GOT3 (cell line): ENCODE results near the gene ABHD15.
A peak's percentile ranks its signal among the peaks of the same experiment; 100 is the strongest.

Experiments used
- DNase-seq: peaks from one replicate; lab custom pipeline; 2025; ENCODE audit warnings: mixed read lengths; lab: John Stamatoyannopoulos, UW

The ABHD15 gene

DNA sequence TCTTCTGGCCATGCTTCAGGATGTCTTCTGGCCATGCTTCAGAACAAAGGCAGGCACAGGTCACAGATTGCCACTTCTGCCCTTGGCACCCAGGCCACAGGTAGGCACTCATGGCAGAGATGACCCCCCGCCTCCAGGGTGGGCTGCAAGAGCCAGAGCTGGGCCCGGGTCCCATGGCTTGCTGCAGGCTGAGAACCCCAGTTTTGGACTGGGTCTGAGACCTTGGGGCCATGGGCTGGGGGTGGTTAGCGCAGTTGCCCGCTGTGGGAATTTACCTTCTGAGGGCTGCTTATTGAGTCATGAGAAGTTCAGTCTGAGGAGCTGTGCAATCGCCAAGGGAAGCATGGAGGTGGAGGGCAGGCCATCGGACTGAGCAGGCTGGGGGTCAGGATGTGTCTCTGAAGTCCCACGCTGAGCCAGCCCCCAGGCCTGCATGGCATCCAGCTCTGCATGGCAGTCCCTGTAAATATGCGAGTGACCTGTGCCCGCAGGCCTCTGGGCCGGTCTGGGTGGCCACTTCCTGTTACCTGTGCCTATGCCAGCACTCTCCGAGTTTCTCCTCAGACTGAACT is 27.8 kb upstream of the ABHD15 start:
- DNase-seq, result no peak

DNA sequence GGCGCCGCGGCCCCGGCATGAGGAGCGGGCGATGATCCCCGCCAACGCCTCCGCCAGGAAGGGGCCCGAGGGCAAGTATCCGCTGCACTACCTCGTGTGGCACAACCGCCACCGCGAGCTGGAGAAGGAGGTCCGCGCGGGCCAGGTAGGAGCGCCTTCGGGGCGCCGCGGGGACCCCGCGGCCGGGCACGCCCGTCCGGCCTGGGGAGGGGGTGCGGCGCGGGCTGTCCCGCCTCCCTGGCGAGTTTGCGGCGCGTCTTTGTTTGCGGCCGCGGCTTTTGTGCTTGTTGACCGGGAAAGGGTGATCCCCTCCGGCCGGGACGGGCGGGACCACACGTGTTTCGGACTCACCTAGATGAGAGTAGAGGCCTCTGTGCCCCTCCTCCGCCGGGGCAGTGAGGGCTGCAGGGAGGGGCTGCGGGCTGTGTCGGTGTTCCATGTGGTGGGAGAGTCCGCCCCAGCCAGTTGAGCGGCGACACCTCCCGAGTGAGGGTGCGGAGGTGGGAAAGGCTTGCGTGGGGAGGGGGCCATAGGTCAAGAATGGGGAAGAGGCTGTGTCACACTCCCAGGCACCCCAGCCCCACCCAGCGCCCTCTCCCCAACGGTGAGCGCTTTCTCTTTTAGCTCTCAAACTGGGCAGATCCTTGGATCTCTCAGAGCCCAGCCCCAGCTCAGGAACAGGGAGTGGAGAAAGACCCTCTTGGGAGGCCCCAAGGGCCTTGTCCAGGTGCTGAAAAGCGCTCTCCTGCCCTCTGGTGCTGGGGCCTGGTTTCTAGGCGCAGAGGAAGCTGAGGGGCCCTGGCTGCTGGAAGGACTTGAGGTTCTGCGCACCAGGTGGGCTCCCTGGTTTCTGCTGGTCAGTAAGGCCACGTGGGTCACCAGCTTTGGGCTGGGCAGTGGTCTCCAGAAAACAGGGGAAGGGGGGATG is 27.0 kb upstream of the ABHD15 start:
- no peak for DNase-seq

DNA sequence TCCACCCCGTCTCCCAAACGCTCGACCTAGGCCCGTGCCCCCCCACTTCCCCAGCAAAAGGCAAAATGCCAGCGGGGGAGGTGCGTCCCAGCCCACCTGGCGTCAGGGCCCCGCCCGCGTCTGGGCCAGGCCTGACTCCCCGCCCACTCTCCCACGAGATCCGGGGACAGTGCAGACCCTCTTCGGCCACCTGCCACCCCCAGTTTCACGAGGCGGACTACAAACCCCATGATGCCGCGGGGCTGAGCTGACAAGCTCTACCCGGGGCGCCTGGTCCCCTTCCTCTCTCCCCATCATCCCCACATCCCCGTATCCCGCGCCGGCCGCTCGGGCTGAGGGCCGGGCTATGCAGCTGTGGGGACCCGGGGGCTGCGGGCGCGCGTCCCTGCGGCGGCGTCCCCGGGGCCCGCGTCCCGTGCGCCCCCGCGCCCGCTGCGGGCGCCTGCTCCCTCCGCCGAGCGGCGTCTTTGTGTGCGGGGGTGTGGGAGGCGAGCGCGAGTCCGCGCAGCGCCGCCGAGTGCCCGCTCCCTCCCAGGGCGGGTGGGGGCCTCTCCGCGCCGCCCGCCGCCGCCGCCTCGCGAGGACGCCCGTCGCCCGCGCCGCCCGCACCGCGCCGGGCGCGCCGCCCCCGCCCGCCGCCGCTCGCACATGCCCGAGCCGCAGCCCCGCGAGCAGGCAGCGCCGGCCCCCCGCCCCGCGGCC is 26.2 kb upstream of the ABHD15 start, which contains the start of gene ANKRD13B:
TSS of gene ANKRD13B (plus strand) at position 283 of the 702 bp plus-strand sequence. CDS start 490 bp downstream, outside the sequence.
- DNase-seq, result no peak

DNA sequence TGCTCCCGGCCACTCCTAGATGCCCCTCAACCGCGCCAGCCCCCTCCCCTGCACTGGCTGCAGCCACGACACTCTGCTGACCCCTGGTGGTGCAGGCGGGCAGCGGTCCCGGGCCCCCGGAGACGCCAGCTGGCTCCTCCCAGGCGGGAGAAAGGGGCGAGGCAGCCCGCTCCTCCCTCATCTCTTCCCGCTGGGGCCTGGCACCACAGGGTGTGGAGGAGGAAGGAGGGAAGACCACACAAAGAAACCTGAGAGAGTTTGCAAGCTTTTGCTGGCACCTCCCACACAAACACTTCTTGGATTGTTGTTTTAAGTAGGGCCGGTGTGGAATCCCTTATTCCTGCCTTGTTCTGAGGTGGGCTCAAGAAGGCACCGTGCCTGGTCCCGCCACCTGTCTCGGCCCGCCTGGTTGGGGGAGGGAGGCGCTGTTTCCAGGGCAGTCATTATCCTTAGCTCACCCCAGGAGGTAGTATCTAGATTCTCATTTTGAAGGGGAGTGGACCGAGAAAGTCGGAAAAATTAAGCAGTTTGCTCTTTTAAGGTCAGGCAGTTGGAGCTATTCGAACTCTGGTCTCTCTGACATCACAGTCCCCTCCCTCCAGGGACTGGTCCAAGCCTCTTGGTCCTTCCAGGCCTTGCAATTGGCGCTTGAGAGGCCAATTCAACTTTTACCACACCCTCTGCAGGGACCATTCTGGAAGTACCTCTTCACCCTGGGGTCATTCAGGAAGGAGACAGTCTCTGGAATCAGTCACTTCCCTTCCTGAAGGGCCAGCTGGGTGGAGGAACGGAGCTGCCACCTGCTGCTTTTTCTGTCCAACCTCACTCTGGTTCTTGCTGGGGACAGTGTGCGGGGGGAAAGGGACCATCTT is 25.1 kb upstream of the ABHD15 start:
- peak; percentile 42 for DNase-seq

DNA sequence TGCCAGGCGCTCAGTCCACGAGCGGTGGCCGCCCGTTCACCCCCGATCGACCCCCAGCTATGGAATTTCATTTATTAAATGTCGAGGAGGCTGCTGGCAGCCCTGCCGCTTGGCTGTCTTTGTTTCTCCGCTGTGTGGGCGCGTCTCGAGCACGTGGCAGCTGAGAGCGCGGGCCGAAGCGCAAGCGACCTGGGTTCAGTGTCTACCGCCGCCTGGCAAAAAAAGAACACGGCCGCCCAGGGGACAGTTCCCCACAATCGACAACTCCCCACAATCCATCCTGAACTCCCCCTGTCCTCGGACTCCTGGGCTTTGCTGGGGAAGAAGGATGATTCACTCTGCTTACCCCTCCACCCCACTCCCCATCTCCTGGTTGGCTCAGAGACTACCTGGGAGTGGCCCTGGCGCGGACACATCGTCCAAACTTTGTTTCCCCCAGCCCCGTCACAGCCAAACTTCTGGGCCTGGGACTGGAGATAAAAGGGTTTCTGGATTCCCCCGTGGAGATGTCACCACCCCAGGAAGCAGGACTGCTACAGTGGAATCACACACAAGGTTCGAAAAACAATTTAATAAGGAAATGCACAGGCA is 24.4 kb upstream of the ABHD15 start:
- DNase-seq, result no peak

DNA sequence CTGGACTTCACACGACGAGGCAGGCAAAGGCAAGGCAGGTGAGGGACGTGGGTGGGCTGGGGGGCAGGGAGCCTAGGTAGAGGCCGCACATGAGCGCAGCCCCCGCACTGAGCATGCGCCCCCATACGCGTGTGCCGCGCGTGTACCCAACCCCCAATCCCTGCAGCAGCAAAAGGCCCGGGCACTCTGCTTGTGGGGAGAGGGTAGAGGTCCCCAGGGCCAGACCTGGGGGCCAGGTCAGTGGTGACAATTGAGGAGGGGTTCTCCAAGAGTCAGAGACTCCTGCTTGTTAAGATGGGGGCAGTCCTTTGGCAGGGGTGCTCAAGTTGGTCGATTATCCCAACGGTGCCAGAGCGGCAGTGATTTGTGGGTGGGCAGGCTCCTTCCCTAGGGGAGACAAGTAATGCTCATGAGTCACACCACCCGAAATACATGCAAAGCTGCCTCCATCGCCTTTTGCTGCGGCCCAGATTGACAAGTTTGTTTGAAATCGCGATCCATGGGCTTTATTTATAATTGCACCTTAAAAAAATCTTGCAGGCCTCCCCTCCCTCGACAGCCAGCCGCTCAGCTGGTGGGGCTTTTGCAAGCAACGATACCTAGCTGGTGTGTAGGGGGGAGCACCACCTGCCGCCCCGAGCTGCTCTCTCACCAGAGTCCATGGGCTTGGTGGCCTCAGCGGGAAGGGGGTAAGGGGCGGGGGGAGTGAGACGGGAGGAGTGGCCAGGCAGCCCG is 23.7 kb upstream of the ABHD15 start:
- DNase-seq, result no peak

DNA sequence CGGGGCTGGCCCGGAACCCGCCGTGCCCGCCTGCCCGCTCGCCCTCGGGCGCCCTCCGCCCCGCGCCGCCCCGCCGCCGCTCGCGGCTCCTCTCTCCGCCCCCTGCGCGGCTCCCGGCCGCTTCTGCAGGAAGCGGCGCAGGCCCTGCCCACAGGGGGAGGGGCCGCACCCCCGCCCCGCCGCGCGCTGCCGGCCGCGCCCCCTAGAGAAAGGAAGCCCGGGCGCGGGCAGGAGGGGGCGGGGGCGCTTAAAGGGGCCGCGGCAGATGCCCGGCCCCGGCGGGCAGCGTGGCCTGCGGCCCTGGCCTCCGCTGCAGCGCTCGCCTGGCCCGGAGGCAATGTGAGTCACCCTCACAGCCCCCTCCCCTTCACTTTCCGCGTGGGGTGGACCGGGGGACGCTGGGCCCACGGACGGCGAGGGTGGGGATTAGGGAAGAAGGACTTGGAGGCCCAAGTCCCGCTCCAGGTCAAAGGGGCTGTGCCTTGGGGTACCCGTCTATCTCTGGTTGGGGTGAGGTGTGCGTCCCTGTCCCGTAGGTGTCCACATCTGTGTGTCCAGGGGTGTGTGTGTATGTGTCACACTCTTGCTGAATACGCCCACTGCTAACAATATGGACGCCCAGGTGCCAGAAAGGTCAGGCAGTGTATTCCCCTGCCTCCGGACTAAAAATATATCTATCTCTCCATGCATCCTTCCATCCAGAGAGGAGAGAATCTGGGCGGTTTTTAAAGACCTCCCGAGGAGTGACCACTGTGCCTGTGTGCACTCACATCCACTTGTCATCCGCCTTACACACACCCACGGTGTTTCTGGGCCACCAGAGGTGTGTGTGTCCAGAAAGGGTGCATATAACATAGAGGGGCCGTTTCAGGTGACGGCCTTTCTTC is 22.9 kb upstream of the ABHD15 start, which contains the start of gene GIT1:
TSS of gene GIT1 (minus strand) at position 125 of the 887 bp plus-strand sequence. CDS start 270 bp downstream, outside the sequence.
- no peak for DNase-seq

DNA sequence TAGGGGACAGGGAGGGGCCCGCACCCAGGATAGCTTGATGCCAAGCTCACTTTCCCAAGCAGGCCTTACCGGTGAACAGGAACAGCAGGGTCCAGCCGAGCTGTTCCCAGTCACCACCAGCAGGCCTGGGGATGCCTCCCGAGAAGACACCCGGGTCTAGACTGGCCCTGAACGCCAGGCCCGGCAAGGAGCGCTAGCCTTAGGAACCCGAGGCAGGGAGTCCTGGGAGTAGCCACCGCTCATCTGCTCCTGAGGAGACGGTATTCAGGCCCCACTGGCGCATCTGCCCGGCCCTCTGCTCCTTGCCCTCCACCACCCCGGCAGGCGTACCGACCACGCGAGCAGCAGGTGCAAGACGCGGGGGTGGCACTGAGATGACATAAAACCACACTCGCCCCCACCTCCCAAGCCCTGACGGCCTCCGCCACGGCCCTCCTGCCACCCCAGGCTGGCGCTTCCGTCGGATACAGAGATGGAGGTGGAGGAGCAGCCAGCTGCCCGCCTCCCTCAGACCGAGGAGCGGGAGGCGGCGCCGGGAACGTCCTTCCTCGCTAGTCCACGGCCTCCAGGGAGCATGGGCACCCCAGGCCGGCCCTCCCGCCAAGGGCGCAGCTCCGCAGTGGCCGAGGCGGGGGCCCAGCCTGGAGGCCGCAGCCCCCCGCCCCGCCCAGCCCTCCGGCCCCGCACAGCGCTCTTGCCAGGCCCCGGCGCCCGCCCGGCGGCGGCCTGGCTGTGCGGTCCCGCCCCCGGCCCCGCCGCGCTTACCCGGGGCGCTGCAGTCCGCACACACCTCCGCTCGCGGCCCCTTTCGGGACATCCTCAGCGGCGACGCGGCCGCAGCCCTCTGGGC is 21.9 kb upstream of the ABHD15 start:
- no peak for DNase-seq

DNA sequence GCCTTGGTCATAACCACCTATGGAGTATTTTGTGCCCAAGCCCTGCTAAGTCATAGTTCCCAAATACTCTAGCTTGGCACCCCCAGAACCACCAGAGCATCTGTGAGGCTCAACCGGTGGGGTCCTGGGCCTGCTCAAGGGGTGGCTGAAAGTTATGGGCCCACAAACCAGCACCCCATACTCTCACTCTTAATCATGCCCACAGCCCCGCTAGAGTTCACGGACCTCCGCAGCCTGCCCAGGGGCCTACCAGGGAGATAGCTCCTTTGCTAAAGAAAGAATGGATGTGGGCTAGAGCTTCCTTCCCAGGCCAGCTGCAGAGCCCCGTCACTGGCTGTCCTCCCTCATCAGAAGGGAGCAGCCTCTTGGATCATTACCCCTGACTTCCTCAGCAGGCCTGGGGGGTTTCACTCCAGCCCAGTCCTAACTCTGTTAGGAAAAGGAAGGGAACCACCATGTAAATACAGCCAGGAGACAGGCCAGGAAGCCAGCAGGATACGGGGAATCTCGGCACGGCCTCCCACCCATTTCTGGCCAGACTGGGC is 21.3 kb upstream of the ABHD15 start:
- DNase-seq, result no peak

DNA sequence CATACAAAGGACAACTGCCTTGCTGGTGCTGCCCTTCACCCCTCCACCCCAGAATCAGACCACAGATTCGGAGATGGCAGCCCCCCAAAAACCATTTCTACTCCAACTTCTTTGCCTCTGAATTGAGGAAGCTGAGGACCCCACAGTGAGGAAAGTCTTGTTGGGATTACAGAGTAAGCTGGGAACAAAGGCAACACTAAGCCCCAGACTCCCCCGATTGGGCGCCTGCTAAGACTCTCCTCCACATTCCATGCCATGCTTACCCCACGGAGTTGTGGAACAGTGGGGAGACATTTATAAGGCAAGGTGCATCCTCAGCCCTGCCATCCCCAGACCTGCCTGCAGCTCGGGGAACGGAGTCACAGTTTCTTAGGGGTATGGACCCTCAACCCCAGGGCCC is 20.8 kb upstream of the ABHD15 start:
- DNase-seq, result no peak

DNA sequence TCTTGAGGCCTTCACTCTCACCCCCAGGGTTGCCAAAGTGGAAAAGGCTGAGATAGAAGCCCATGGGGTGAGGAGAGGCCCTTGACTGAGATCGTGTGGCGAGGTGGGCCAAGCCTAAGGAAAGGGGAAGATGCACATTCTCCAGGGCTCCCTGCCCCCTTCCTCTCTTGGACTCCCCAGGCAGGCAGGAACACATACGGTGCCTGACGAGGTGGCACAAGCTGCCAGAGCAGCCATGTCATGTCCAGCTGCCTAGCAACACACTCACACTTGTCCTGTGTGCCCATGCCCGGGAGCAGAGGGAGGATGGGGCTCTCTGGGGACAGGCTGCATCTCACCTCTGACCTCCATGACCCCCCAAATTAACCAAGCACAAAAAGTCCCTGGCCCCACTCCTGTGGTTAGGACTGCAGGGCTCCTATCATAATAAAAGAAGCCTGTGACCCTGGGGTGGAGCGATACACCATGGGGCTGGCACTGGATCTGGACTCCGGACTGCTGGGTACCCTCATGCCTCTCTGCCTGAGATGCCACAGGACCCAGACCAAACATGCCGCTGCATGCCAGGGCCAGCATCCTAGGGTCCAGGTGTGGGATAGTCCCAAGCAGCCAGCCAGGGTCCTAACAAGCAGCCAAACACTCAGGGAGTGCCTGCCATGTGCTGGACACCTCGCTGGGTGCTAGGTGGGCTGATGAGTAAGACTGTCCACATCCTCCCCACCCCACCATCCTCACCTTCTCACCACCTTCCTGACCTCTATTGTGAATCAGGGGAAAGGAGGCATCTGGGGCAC is 20.0 kb upstream of the ABHD15 start:
- no peak for DNase-seq

DNA sequence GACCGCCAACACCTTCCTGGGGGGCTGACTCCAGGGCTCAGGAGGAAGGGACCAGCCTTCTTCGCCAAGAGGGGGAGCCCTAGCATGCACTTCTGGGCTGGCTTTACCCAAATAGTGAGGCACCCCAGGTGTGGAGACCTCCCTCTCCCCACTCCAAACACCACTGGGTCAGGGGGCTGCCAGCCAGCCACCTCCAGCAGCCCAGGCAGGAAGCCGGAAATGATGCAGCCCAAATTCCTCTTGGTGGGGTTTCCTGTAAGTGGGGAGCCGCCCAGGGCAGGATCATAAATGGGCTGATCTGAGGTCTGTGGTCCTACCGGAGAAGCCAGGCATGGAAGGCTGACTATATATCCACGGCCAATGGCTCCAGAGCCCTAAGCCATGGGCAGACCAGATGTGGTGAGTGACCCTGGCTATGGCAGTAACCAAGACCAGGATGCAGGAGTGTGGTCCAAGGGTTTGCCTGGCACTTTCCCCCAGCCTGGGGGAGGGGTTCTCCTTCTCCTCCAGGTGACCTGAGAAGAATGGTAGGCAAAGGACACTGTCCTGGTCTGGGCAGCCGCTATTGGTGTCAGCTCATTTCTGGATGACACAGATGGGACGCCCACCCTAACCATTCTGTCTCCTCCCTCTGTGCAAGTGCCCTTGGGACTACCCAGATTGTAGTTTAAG is 18.4 kb upstream of the ABHD15 start:
- no peak for DNase-seq

DNA sequence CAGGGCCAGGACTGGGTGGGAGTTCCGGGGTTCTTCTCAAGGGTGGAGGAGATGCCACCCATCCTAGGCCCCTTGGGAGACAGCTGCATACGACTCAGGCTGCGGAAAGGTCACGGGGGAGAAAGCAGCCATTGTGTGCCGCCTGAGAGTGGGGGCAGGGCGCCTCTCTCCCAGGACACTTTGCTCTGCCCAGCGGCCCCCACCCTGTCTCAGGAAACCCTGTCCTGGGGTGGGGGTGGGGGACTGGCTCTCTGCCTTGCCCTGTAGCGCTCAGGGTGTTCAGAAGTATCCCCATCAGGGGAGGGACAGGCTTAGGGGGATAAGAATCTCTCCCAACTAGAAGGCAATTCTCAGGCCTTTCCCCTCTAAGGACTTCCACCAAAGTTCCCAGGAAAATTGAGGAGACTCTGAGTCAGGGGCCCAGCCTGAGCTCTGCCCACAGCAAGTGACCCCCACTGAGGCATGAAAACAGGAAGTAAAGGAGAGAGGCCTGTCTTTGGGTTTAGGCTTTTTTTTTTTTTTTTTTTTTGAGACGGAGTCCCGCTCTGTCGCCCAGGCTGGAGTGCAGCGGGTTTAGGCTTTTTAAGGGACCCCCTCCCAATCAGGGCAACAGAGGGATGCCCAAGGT is 17.7 kb upstream of the ABHD15 start:
- no peak for DNase-seq

DNA sequence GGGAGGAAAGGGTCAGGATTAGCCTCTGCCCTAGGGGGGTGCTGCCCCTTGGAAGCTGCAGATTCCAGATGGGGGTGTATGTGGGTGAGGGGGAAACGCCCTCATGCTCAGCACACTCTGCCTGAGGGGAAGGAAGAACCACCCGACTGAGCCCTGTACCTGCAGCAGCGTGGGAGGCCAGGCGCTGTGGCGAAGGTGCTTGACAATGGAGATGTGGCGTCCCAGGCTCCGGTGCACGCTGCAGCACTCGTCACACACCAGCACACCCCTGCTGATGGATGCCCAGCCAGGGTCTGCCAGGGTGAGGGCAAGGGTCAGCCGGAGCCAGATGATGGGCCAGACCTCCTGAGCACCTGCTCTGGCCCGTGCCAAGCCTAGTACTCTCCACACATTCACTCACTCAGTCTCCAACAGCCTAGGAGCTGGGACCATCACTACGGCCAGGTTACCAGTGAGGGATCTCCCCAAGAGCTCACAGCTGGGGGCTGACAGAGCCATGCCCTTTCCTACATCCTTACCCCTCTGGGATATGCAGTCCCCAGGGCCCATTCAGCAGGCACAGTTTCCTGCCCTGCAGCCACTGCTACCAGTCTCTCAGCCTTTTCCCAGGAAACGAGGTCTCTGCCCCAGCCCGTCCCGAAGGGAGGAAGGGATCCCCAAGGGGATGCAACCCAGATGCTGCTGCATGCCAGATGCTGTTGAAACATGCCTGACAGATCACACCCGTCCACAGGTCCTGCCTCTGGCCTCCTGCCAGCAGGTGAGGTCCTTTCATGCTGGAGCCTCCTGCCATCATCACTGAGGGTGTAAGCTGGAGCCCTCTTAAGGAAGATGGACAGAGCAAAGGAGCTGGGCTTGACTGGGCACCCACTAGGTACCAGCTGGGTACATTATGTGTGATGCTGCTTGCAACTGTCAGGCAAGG is 16.7 kb upstream of the ABHD15 start:
- DNase-seq, result no peak

DNA sequence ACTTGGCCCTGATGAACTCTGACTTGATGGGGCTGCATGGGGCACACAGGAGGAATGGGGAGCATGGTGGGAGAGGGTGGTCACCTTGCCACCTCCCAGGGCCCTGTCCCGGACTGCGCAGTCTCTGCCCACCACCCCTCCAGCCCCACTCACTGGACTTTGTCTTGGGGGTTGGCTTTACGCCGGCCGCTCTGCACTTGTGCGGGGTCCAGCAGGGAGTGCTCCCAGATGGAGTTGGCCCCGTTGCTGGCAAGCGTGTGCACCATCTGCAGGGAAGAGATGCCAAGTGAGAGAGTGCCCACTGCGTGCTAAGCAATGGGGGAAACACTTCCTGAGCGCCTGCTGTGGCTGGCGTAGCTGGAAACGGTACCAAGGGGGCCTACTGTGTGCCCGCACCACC is 15.9 kb upstream of the ABHD15 start:
- DNase-seq, result no peak
